Cardiac septum (tissue), 1 donor: ENCODE results near the gene RECQL5. TPM values are rescaled to one million over a fixed set of nuclear protein-coding genes. Genes with fewer than 3 reads are reported as not detected.

Source experiments
- DNase-seq: peaks from one replicate; pipeline ENCODE4 v3.0.0-alpha.2; 2020; ENCODE audit warnings: low spot score
- intact Hi-C: fragments of 100-400 bp; cut with DNase I; formaldehyde crosslinking; loops from one replicate; pipeline ENCODE4 v1.14.0; 2022
- long read RNA-seq: library from polyadenylated mRNA; unstranded; transcript quantifications from one replicate; pipeline ENCODE4 v2.0.0, GENCODE V29; 2021
- total RNA-seq: library from RNA; stranded (reverse); fragmentation: NEBNext Ultra II Directional; extraction: Animal tissue kit (Norgen Biotek cat#: 25700); gene quantifications from one replicate; pipeline ENCODE4 v1.2.1, GENCODE V29; 2021
- donor health status: DM: no; HTN: no; CAD: no.

Gene RECQL5
- total RNA-seq, result 11.3 TPM
- long read RNA-seq, partial matches to known transcripts, result 10 of 21 reads
- long read RNA-seq, other reads (novel, unspliced or antisense), result 9 of 21 reads

DNA sequence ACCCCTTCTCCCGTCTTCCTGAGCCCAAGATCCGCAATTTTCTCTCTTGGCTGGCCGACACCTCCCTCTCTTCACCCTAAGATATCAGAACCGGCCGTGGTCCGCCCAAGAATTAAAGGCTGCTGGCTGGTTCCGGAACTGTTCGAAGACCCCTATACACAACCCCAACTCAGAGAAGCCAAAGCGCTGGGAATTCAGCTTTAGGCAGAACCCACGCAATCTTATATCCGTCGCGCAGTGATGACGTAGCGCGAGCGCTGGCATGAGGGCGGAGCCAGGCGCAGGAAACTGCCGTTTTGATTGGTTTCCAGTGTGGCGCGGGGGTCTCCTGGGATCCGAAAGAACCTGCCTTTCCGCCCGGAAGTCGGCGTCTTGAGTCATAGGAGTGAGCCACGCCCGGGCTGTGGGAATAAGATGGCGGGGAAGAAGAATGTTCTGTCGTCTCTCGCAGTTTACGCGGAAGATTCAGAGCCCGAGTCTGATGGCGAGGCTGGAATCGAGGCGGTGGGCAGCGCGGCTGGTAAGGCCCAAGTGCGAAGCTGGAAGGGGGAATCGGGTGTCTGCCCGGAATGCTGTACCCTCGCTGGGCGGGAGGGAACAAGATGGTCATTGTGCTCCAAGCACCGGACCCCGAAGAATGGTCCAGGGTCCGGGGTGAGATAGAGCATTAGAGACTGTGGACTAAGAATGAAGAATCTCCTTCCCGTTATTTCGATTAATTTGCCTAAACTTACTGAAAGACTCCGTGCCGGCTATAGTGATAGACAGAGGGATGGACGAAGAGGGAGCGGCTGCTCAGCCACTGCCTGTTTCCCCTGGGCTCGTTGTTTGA lies at the start of gene RECQL5, which contains the start of gene SAP30BP:
RECQL5 (minus strand) TSS at position 196 of the 832 bp plus-strand sequence. CDS start 597 bp downstream, outside the sequence.
SAP30BP (plus strand) TSS at position 380 of the 832 bp plus-strand sequence; CDS start at position 415, 35 bp downstream.
- DNase-seq, result peak; percentile 99
- intact Hi-C loops, result no loop called here

- intact Hi-C loops, result no loop called here
- DNase-seq, result no peak
Measured at GRCh38 chr17:75712446-75712845, 45.5 kb upstream of the RECQL5 start.

- intact Hi-C loops, result loop anchor here (2.0 kb wide), 1 partner anchor 18 kb away; no protein-coding TSS in a partner anchor
- DNase-seq, result peak; percentile 85
Measured at GRCh38 chr17:75707079-75707571, 40.2 kb upstream of the RECQL5 start.

GRCh38 chr17:75706042-75706728 lies 39.2 kb upstream of the RECQL5 start:
- DNase-seq, result no peak
- intact Hi-C loops, result loop anchor here (2.0 kb wide), 1 partner anchor 17 kb away; no protein-coding TSS in a partner anchor

DNA sequence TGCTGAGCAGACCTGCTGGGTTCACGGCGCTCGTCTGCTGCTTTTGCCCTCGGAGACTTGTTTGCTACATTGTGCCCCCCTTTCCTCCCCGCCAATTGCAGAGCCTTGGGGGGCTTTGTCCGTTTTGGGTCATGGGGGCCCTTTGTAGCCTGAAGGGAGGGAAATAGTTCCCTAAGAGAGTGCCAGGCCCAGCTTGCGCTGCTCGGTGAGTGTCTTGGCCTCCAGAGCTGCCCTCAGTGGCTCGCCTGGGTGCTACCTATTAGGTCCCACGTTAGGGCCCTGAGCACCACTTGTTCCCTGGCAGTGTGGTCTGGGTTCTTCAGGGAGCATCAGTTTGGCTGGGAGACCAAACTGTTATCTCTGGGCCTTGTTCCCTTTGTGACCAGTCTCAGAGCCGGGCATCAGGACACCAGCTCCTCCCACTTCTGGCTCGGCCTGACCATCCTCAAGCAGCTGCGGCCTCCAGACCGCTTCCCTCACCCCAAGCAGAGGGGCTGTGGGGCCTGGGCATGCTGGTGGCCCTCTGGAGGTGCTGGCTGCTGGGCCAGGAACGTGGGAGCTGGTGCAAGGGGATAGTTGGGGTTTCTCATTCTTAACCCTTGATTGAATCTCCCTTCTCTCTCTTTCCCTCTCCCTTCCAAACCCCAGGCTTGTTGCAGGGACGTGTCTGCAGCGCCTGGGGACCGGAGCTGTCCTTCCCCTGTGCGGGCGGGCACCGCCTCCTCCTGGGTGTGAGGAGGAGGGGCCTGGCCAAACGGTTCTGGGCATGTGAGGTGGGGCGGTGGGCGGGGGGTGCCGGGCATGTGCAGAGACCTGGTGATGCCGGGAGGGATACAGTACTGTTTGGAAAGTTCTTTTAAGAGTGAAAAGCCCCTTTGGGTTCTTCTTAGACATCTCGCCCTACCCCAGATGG lies 38.3 kb upstream of the RECQL5 start:
- no peak for DNase-seq
- intact Hi-C loops, result no loop called here

DNA sequence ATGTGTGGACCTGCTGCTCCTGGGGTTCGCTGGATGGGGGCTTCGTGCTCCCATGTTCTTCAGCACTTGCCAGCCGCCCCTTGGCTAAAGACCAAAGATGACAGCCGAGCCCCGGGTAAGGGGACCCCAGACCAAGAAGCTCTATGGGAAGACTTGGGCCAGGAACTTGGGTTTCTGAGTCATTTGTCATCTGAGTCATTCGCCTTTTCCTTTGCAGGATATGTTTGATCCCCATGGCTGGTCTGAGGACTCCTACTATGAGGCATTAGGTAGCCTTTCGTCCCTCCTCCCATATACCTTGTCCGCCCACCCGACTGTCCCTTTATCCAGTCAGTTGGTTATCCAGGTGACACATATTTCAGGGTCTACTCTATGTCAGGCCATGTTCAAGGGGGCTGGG lies 36.6 kb upstream of the RECQL5 start:
- intact Hi-C loops, result no loop called here
- no peak for DNase-seq

- intact Hi-C loops, result no loop called here
- DNase-seq, result no peak
Measured at GRCh38 chr17:75703191-75703590, 36.2 kb upstream of the RECQL5 start.

DNA sequence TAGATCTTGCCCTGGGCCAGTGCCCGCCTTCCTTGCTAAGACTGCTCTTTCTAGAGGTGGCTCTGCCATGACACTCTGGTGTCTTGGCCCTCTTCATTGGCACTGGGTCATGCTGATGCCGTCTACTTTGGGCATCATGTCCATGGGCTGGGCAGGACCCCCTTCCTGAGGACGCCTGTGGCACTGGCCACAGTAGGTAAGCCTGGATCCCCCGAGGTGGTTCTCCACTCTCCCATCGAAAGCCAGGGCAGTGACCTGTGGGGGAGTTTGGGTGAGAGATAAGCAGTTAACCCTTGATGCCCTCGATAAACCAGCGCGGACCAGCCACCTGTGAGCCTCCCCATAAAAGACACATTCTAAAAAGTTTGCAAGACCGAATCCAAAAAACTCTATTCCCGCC lies 34.3 kb upstream of the RECQL5 start:
- DNase-seq, result no peak
- intact Hi-C loops, result no loop called here

DNA sequence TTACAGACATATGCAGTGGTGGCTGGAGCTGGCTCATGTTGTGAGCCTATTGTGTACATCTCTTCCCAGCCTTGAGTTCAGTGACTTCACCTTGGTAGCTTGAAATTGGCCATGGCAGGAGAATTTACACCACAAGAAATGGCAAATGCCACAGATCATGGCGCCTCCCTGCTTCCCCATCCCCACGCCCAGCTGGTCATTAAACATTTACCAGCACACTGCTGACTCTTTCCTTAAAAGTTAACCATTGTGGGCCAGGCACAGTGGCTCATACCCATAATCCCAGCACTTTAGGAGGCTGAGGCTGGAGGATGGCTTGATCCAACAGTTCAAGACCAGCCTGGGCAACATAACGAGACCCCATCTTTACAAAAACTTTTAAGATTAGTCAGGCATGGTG lies 31.7 kb upstream of the RECQL5 start:
- intact Hi-C loops, result no loop called here
- no peak for DNase-seq

GRCh38 chr17:75697651-75698291 lies 30.8 kb upstream of the RECQL5 start:
- DNase-seq, result no peak
- intact Hi-C loops, result no loop called here

GRCh38 chr17:75695830-75696271 lies 28.9 kb upstream of the RECQL5 start:
- DNase-seq, result no peak
- intact Hi-C loops, result no loop called here

- intact Hi-C loops, result no loop called here
- no peak for DNase-seq
Measured at GRCh38 chr17:75695141-75695829, 28.3 kb upstream of the RECQL5 start.

- intact Hi-C loops, result no loop called here
Measured at GRCh38 chr17:75694536-75694935, 27.6 kb upstream of the RECQL5 start.

DNA sequence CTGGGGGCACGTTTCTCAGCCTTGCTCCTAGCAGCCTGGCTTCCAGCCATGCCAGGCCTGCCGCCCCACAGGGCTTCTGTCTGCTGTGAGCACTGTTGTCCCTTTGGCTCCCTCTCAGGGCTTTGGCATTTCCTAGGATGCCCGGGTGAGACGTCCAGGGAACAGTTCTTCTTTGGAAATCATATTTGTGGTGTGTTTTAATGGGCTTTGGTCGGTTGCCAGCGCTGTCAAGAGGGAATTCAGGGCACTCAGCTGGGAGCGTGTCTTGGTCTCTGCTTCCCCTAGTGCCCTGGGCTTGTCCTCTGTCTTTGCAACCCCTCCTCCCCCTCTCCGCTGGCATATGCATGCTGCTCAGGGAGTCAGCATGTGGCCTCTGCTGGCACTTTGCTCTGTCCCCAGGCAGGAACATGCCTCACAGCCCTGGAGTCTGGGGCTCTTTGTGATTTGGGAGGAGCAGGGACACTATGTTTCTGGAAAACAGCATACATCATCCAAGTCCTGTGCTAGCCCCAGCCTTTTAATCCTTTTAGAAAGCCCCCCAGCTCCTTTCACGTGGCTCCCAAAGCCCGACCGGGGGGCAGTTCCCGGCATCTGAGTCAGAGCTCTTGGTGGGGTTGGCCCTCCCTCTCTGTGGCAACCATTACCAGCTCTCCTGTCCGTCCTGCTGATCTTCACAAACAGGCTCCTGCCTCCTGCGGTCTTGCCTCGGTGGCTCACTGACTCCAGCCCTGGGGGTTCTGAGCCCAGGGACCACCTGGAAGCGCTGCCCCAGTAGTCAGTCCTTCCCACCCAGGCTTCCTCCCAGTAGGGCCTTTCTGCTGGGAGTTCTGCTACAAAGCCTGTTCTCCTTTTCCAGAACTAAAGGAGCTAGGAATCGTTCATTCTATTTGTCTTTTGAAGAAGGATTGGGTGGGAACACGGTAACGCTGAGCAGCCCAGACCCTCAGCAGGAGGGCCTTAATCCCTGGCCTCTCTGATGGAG lies 26.8 kb upstream of the RECQL5 start:
- DNase-seq, result no peak
- intact Hi-C loops, result no loop called here

More at GRCh38 chr17:75694536-75694935, 27.6 kb upstream of the RECQL5 start:
- no peak for DNase-seq

DNA sequence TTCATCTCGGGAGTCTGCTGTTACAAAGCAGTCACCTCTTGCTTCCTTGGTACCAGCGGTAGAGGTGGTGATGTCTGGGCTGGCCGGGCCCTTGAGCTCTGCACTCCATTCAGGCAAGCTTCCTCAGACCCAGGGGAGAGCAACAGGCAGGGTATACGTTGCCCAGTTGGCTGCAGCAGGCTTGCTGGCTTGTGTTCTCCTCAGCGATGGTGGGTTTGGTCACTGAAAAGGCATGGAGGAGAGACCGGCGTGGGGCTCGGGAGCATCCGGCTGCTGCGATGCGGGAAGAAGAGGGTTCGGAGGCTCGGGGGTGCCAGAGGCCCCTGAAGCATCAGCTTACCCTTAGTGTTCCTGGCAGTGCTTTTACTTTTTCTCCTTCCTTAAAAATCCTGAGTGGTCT lies 26.0 kb upstream of the RECQL5 start:
- no peak for DNase-seq
- intact Hi-C loops, result no loop called here

DNA sequence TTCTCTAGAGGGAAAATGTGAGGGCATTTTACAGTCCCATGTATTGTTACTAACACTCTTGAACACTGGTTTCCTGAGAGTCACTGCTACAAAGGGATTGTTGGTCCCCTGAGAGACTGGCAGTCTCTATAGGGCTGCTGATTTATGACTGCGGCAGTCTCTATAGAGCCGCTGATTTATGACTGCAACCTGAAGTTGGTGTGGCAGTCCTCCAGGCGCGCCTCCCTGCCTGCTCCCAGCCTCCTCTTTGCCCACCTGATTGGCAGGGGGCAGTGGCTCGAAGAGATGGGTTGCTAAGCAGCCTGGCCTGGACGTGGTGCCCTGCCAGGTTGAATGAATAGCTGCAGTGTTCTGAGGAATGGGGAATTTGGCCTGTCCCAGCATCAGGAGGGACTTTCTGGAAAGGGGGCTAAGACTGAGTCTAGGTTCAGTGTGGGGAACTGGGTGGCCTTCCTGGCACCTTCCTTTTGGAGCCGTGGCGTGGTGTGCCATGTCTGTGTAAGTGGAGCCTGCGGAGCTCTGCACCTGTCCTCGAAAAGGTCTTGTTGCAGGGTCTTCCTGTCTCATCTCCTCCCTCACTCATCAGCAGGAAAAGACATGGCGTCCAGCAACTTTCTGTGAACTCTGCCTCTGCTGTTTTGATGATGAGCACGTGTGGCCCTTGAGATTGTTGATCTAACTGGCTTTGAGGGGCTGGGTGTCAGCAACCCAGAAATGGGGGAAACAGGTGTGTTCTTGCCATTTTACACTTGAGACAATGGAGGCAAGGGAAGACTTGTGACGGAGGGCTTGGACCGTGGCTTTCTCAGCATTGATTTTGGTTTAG lies 25.1 kb upstream of the RECQL5 start:
- intact Hi-C loops, result no loop called here
- DNase-seq, result no peak
